Cardiac fibroblast (primary cell): ENCODE data around the gene HIBCH.
A peak's percentile ranks its signal among the peaks of the same experiment; 100 is the strongest.

Experiments
- DNase-seq, 2 donors: peaks; one replicate each; pipeline versions ENCODE4 v3.0.0 to v3.0.0-alpha.2; 2010; ENCODE audit warnings: low read depth in 2 of 2
- H3K4me3 ChIP-seq, 2 donors: replicated peaks in 1 of 2; 1 replicate in 1 of 2; 2 replicates in 1 of 2; pipeline ENCODE4 v1.5.1; 2011; ENCODE audit warnings: low read depth in 2 of 2, low read length in 2 of 2, mild to moderate bottlenecking in 2 of 2, moderate library complexity in 1 of 2
- CTCF ChIP-seq: IDR thresholded peaks from one replicate; pipeline ENCODE4 v1.5.1; 2011; ENCODE audit warnings: low read depth, mild to moderate bottlenecking, low read length, inconsistent platforms

Gene HIBCH

GRCh38 chr2:190334479-190335224 is 15.0 kb upstream of the HIBCH start:
- TF ChIP-seq CTCF, result no peak

GRCh38 chr2:190333928-190334327 is 14.3 kb upstream of the HIBCH start:
- DNase-seq, result no peak
- no peak for TF ChIP-seq CTCF
- H3K4me3 ChIP-seq, result no peak overlapping the region

More at GRCh38 chr2:190334479-190335224, 15.0 kb upstream of the HIBCH start:
- no peak overlapping the region for H3K4me3 ChIP-seq
- DNase-seq, result peak in 1 of 2 donors; percentile 49

GRCh38 chr2:190333395-190333794 is 13.8 kb upstream of the HIBCH start:
- no peak for DNase-seq
- TF ChIP-seq CTCF, result no peak
- no peak overlapping the region for H3K4me3 ChIP-seq

GRCh38 chr2:190328573-190329147 is 9.0 kb upstream of the HIBCH start:
- no peak for TF ChIP-seq CTCF
- no peak overlapping the region for H3K4me3 ChIP-seq
- DNase-seq, result peak; percentile 36 to 43

GRCh38 chr2:190327867-190328572 is 8.4 kb upstream of the HIBCH start:
- TF ChIP-seq CTCF, result no peak
- no peak overlapping the region for H3K4me3 ChIP-seq
- DNase-seq, result no peak

- no peak for DNase-seq
- TF ChIP-seq CTCF, result no peak
These were observed 6.0 kb upstream of the HIBCH start for GRCh38 chr2:190325588-190325987.

More at GRCh38 chr2:190325588-190325987, 6.0 kb upstream of the HIBCH start:
- H3K4me3 ChIP-seq, result no peak overlapping the region
